Hepatic stellate cell (primary cell): Measurements from ENCODE around the gene NT5C2.
"Not testable (repeated sequence)": the region's sequence is repeated elsewhere in the genome, so short reads cannot be mapped to it uniquely, and the experiment has no call there.

Source experiments
- DNase-seq: peaks from one replicate; pipeline ENCODE4 v3.0.0; 2011; ENCODE audit warnings: low spot score

The NT5C2 gene

DNA sequence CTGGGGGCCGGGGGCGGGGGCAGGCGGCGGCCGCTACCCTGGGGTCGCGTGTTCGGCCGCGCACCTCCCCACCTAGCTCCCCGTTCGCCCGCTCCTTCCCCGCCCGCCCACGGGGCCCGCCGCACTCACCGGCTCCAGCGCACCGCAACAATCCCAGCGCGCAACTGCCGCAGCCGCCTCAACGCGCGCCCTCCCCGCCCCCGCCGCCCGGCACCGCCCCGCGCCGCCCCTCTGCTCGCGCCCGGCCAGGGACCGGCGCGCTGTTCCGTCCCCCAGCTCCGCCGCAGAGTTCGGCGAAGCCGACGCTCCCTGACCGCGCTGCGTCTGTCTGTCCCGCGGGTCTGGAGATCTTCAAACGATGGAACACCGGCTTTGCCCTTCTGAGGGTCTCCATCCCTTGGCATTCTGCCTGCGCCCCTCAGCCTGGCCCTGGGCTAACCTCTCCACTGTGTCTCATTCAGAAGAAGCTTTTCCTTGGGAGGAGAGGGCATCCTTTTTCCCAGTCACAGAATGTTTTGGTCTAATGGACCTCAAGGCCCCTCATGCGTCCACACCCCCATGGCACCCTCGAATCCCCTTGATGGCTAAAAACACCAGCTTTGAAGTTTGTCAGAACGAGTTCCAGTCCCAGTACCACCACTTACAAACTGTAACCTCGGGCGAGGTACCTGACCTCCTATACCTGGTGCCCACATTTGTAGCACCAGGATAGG lies at the start of gene NT5C2:
Gene NT5C2, minus strand, starts transcription at position 166 of the 713 bp plus-strand sequence. CDS start 18,314 bp downstream, outside the sequence.
- peak; percentile 73 for DNase-seq

DNA sequence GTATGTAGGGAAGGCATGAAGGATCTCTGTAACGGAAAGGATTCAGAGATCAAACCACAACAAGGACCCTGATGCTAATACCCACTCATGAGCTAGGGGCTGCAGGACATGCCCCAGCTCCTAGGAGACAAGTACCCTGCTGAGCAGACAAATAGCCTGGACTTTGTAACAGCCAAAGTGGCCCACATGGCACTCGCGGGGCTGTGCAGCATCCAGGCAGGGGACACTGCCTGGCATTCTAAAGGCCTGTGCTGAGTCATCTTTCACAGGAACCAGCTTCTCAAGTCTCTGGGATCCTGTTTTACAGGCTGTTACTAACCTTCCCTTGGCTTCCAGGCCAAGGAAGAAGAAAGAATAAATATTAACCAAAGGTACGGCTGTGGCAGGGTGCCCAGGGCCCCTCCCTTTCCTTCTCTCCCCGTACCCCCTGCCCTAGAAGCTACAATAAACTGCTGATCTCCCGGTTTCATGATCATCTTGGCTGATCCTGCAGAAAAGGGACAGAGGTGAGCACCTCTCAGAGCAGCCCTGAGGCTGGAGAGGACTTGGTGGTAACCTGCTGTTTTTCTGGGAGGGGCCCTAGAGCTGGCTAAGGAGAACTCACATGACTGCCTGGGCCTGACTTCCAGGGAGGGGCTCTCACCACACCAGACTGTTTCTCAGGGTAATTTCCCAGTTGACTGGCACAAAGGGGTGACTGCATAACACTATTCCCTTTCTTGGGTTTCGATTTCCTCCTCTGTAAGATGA lies 48.4 kb upstream of the NT5C2 start:
- DNase-seq: peak; percentile 49

DNA sequence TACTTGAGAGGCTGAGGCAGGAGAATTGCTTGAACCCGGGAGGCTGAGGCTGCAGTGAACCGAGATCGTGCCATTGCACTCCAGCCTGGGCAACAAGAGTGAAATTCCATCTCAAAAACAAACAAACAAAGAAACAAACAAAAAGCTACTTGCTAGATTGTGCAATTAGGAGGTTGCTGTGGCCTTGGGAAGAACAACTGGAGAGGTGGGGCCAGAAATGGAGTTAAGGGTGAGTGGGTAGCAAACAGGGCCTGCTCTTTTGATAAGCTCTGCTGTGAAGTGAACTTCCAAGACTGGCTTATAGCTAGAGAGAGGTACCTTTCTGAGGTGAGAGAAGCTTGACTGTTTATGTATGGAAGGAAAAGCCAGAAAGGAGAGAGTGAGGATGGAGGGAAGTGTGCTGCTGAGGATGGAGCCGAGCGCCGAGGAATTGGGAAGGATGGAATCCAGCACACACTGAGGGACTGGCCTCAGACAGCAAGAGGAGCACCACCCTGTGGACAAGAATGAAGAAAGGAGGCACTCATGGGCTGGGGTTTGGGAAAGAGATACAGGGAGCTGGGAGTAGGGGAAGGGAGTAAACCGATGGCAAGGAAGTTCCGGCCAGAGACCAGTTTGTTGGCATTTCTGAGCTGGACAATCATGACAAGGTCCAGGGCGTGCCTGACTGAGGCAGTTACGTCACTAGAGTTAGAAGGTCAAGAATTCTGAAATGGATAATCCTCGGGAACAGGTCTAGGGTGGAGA lies 45.6 kb upstream of the NT5C2 start:
- peak; percentile 69 for DNase-seq

DNA sequence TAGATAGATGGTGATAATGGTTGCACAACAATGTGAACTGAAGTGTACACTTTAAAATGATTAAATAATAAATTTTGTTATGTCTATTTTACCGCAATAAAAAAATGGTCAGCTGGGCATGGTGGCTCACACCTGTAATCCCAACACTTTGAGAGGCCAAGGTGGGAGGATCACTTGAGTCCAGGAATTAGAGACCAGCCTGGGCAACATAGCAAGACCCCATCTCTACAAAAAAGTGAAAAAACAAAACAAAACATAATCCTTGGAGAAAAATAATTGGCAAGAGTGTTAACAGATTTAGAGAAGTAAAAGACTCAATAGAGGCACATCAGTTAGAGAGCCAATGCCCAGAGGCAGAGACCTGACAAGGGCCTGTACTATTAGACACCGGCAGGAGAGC lies 42.7 kb upstream of the NT5C2 start:
- DNase-seq: no peak

DNA sequence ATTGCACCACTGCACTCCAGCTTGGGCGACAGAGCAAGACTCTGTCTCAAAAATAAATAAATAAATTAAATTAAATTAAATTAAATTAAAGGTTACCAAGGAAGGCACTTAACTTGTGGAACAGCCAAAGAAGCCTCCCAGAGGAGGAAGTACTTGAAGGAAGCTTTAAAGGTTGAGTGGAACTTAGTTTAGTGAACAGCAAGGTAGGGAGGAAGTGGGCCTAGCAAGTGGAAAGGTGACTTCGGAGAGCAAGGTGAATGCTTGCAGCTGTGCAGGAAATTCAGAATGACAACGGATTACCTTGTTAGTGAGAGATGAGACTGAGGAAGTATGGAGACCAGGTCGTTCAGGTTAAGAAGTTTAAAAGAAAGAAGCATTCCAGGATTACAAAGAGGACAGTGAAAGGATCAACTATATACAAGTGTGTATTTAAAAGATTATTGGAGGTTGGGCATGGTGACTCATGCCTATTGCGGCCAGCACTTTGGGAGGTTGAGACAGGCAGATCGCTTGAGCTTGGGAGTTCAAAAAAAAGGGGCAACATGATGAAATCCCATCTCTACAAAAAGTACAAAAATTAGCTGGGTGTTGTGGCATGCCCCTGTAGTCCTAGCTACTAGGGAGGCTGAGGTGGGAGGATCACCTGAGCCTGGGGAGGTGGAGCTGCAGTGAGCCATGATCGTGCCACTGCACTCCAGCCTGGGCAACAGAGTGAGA lies 39.9 kb upstream of the NT5C2 start:
- no peak for DNase-seq

DNA sequence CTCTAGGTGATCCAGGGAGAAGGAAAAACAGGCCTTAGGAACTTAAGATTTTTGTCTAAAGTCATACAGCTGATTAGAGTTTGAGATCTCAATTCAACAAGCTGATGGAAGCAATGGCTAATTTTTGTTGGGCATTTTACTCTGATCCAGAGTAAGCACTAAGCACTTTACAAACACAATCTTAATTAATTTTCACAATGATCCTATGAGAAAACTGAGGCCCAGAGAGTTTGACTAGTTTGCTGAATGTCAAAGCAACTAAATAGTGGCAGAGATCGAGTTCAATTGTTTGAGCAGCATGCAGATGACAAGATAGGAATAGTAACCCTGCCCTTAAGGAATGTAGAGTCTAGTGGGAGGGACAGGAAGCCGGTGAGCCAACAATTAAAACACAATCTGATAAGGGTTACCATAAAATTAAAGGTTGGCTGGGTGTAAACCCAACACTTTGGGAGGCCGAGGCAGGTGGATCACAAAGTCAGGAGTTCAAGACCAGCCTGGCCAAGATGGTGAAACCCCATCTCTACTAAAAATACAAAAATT lies 39.1 kb upstream of the NT5C2 start:
- DNase-seq: no peak

DNA sequence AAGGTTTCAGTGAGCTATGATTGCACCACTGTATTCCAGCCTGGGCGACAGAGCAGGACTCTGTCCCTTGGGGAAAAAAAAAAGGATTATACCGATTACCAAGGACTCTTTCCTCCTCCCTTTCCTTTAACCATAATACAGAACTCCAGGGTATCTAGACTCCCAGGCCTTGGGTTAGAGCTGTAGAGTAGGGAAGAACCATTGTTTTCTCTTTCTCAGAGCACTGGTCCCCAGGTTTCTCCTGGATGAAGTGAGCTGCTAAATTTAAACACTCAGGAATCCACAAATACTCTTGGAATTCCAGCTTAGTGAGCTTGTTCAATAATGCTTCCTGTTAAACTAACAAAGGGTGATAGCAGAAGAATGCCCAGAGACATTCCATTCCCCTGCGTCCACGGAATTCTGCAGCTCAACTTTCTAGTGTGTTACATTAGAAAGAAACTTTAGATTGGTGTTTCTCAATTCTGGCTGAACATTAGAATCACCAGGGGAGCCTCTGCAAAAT lies 38.0 kb upstream of the NT5C2 start:
- DNase-seq: peak; percentile 71

DNA sequence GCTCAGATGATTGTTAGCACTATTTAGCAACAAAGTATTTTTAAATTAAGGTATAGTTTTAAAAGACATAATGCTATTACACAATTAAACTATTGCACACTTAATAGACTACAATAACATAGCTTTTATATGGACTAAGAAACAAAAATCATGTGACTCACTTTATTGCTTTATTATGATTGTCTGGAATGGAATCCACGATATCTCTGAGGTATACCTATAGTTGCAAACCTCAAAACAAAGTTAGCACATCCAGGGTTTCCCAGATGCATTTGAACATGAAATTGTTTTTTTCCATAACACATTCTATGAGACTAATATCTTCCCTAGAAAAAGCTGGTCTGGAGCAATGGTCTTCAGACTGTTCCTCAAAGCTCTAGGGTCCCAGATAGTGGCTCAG lies 34.3 kb upstream of the NT5C2 start:
- DNase-seq: no peak

DNA sequence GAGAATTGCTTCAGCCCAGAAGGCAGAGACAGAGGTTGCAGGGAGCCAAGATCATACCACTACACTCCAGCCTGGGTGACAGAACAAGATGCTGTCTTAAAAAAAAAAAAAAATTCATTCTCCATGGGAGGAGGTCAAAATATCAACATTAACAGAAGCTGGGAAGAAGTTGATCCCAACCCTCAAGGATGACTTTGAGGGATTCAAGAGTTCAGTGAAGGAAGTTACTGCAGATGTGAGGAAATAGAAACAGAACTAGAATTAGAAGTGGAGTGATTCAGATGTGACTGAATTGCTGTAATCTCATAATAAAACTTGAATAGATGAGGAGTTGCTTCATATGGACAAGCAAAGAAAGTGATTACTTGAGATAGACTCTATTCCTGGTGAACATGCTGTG lies 32.9 kb upstream of the NT5C2 start:
- DNase-seq: no peak

DNA sequence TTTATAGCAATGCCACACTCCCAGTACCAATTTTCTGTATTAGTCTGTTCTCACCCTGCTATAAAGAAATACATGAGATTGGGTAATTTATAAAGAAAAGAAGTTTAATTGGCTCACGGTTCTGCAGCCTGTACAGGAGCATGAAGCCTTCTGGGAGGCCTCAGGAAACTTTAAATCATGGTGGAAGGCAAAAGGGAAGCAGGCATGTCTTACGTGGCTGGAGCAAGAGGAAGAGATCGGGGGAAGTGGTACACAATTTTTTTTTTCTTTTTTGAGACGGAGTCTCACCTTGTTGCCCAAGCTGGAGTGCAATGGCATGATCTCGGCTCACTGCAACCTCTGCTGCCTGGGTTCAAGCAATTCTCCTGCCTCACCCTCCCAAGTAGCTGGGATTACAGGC lies 31.6 kb upstream of the NT5C2 start:
- not testable (repeated sequence) for DNase-seq

DNA sequence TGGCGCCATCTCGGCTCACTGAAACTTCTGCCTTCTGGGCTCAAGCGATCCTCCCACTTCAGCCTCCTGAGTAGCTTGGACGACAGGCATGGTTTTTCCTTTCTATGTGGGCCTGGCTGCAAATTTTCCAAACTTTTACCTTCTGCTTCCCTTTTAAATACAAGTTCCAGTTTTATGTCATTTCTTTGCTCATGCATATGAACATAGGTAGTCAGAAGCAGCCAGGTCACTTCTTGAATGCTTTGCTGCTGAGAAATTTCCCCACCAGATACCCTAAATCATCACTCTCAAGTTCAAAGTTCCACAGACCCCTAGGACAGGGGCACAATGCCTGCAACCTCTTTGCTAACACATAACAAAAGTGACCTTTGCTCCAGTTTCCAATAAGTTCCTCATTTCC lies 31.1 kb upstream of the NT5C2 start:
- DNase-seq: no peak

DNA sequence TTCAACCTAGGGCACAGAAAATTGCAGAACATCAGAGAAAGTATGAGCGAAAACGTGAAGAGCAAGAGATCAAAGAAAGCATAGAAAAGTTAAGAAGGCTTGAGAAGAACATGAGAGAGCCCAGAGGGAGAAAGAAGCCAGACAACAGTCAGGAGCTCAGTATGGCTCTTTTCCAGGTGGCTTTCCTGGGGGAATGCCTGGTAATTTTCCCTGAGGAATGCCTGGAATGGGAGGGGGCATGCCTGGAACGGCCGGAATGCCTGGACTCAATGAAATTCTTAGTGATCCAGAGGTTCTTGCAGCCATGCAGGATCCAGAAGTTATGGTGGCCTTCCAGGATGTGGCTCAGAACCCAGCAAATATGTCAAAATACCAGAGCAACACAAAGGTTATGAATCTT lies 23.3 kb upstream of the NT5C2 start:
- DNase-seq: not testable (repeated sequence)

DNA sequence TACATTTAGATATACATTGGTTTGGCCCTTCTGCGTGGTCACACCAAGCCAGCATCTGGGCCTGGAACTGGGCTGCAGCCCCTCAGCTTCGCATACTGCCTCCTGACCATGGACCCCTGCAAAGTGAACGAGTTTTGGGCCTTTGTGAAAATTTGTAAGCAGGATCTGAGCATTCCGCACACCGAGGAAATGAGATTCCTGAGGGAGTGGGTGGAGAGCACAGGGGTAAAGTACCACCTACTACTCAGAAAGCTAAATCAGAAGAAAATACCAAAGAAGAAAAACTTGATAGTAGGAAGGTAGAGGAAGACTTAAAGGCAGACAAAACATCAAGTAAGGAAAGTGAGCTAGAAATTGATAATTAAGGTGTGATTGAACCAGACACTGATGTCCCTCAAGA lies 22.5 kb upstream of the NT5C2 start:
- no peak for DNase-seq

DNA sequence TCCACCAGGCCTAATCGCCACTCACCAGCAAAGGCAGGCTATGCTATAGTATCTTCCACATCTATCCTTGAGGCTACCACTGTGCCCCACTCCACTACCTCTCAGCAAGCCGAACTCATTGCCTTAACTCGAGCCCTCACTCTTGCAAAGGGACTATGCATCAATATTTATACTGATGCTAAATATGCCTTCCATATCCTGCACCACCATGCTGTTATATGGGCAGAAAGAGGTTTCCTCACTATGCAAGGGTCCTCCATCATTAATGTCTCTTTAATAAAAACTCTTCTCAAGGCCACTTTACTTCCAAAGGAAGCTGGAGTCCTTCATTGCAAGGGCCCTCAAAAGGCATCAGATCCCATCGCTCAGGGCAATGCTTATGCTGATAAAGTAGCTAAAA lies 17.2 kb upstream of the NT5C2 start:
- DNase-seq: not testable (repeated sequence)

DNA sequence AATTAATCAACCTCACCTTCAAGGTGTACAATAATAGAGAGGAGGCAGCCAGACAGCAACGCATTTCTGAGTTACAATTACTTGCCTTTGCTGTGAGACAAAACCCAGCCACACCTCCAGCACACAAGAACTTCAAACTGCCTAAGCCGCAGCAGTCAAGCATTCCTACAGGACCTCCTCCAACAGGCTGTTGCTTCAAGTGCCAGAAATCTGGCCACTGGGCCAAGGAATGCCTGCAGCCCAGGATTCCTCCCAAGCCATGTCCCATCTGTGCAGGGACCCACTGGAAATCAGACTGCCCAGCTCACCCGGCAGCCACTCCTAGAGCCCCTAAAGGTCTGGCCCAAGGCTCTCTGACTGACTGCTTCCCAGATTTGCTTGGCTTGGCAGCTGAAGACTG lies 14.6 kb upstream of the NT5C2 start:
- not testable (repeated sequence) for DNase-seq

DNA sequence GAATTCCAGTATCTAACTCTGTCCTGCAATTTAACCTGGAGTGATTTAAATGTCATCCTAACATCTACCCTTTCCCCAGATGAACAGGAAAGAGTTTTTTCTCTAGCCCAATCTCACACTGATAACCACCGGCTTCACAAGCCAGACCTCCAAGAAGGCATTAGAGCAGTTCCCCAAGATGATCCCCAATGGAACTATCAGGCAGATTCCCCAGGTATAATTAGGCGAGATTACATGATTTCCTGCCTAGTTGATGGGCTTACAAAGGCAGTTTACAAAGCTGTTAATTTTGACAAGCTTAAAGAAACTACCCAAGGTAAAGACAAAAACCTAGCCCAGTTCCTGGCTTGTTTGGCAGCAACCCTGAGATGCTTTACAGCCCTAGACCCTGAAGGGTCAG lies 14.1 kb upstream of the NT5C2 start:
- no peak for DNase-seq

DNA sequence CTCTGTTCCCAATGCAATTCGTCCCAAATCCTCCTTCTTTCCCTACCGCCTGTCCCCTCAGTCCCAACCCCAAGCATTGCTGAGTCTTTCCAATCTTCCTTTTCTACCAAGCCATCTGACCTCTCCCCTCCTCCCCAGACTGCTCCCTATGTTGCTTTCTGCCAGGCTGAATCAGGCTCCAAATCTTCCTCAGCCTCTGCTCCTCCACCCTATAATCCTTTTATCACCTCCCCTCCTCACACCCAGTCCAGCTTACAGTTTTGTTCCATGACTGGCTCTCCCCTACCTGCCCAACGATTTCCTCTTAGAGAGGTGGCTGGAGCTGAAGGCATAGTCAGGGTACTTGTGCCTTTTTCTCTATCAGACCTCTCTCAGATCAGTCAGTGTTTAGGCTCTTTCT lies 13.6 kb upstream of the NT5C2 start:
- not testable (repeated sequence) for DNase-seq

DNA sequence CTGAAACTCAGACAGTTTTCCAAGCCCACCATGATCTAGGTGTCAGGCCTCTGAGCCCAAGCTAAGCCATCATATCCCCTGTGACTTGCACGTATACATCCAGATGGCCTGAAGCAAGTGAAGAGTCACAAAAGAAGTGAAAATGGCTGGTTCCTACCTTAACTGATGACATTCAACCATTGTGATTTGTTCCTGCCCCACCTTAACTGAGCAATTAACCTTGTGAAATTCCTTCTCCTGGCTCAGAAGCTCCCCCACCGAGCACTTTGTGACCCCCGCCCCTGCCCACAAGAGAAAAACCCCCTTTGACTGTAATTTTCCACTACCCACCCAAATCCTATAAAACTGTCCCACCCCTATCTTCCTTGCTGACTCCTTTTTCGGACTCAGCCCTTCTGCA lies 12.3 kb upstream of the NT5C2 start:
- DNase-seq: not testable (repeated sequence)

DNA sequence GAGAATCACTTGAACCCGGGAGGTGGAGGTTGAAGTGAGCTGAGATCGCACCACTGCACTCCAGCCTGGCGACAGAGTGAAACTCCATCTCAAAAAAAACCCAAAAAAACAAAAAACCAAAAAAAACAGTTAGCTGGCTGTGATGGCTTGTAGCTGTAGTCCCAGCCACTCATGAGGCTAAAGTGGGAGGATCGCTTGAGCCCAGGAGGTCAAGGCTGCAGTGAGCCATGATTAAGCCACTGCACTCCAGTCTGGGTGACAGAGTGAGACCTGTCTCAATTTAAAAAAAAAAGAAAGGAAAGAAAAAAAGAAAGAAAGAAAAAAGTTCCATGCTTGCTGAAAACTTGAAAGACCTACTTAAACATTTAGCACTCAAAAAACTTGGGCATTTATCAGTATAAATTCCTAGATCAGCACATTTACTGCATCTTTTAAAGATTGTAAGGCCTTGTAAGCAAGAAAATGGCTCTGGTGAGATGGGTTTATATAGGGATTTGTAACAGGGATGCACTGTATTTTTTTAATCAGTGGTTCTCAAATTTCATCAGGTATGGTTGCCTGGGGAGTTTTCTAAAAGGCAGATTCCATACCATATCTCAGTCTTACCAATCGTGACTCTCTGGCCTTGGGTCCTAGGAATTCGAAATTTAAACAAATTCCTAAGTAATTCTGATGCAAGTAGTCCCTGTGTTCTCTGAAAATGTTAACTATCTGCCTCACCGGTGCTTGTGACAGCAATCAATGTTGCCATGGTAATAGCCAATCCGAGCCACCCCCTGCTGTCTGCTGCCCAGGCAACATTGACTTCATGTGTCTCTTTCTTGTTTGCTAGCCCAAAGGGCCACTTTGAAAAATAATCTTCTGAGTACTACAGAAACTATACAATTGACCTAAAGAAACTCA lies 11.5 kb upstream of the NT5C2 start:
- DNase-seq: no peak

DNA sequence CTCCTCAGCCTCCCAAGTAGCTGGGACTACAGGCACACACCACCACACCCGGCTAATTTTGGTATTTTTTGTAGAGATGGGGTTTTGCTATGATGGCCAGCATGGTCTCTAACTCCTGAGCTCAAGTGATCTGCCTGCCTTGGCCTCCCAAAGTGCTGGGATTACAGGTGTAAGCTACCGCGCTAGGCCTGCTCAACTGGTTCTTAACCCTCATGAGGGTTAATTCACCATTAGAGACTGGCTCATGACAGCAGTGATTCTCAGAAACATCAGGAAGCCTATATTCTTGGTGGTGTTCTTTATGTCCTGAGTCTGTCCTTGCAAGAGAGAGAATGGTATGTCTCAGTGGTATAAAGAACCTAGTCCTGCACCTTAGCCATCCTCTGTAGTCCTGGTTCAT lies 10.4 kb upstream of the NT5C2 start:
- no peak for DNase-seq

DNA sequence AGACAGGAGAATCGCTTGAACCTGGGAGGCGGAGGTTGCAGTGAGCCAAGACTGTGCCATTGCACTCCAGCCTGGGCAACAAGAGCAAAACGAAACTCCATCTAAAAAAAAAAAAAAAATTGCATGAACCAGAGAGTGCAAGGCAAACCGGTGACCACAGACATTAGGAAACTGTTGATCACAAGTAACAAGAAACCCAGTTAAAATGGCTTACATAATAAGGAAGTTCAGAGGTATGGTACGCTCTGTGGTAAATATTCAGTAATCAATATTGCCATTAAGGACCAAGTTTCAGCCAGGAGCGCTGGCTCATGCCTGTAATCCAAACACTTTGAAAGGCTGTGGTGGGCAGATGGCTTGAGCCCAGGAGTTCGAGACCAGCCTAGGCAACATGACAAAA lies 9.2 kb upstream of the NT5C2 start:
- DNase-seq: no peak
